Stimulated activated CD8-positive, alpha-beta memory T cell treated with anti-CD3 and anti-CD28 coated beads, Interleukin-4, amount 100 ng/mL, for 48 hours (primary cell): ENCODE results near the gene KLK15.
"Not testable (repeated sequence)": the region's sequence is repeated elsewhere in the genome, so short reads cannot be mapped to it uniquely, and the experiment has no call there.

Source experiments
- DNase-seq: peaks from one replicate; pipeline ENCODE4 v3.0.0-alpha.2; 2020

KLK15 gene

GRCh38 chr19:50820086-50820485 is 13.3 kb downstream of the KLK15 start:
- DNase-seq: no peak

DNA sequence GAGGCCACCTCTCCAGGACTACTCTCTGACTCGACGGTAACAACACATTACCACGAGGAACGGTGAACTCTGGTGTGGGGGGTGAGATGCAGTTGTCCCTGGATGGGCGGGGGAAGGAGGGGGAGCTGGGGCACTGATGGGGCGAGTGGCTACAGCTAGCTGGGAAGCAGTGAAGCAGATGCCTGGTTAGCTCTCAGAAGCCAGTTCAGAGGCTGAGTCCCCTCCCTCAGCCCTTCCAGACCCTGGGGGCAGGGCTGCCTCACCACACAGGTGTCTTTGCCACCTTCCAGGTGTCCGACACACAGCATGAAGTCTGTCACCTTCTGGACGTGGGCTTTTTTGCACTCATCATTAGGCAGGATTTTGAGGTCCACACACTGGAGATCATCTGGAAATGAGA is 13.7 kb downstream of the KLK15 start:
- DNase-seq: no peak

GRCh38 chr19:50818859-50819472 is 14.4 kb downstream of the KLK15 start:
- DNase-seq: no peak

- DNase-seq: peak; percentile 87
Observed at GRCh38 chr19:50817941-50818858, 15.2 kb downstream of the KLK15 start.

GRCh38 chr19:50815439-50815838 is 17.9 kb downstream of the KLK15 start:
- no peak for DNase-seq

DNA sequence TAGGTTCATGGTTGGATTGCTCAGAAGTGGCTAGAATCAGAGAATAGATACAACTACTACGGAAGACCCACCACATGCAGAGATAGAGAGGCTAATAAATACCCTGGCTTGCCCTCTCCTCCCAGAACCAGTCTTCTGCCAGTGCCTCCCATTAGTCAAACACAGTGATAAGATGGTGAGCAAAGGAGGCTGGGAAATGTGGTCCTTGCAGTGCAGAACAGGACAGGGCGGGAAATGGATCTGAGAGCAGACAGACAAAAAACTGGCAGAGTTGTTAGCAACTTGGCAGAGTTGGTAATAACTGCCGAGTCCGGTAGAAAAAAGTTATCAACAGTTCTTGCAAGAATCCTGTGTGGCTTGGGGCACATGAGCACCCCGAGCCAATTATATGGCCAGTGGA is 18.5 kb downstream of the KLK15 start:
- DNase-seq: no peak

GRCh38 chr19:50812474-50812873 is 20.9 kb downstream of the KLK15 start:
- DNase-seq: no peak

DNA sequence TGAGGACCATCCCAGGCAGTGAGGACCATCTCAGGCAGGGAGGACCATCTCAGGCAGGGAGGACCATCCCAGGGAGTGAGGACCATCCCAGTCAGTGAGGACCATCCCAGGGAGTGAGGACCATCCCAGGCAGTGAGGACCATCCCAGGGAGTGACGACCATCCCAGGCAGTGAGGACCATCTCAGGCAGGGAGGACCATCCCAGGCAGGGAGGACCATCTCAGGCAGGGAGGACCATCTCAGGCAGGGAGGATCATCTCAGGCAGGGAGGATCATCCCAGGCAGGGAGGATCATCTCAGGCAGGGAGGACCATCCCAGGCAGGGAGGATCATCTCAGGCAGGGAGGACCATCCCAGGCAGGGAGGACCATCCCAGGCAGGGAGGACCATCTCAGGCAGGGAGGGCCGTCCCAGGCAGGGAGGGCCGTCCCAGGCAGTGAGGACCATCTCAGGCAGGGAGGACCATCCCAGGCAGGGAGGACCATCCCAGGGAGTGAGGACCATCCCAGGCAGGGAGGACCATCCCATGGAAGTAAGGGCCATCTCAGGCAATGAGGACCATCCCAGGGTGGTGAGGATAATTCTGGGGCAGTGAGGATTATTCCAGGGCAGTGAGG is 21.6 kb downstream of the KLK15 start:
- DNase-seq: not testable (repeated sequence)

- no peak for DNase-seq
Observed at GRCh38 chr19:50808856-50809255, 24.5 kb downstream of the KLK15 start.

DNA sequence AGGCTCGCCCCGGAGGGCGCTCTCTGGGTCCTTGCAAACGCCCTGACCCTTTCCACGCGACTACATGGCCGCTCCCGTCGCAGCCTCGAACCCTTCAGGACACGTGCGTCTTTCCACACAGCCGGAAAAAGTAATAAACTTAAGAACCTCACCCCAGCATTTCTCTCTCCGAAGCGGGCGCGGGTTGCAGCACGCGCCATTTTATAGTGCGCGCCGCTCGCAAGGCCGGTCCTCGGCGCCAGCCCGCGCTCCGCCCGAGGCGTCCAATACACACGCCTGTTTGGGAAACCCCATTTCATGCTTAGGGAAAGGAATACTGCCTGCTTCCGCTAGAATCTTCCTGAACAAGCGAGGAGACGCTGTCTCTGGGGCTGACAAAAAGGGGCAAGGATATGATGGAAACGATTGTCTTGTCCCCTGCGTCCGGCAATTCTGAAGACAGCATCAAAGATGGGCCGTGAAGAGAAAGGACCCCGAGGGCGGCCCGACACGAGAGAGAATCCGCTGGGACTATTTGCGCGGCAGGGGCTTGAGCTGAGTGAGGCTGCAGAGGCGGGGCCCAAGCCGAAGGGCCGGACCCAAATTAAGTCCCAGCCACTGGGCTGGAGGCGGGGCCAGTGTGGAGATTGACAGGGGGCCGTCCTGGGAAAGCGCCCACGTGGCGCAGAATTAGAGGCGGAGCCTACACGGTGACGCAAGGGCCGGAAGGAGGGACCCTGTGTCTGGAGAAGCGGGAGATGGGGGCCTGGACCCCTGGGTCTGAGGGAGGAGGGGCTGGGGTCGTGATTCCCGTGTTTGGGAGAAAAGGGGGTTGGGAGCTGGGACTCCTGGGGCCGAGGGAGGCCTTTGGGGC is 28.7 kb downstream of the KLK15 start:
- peak; percentile 99 for DNase-seq

DNA sequence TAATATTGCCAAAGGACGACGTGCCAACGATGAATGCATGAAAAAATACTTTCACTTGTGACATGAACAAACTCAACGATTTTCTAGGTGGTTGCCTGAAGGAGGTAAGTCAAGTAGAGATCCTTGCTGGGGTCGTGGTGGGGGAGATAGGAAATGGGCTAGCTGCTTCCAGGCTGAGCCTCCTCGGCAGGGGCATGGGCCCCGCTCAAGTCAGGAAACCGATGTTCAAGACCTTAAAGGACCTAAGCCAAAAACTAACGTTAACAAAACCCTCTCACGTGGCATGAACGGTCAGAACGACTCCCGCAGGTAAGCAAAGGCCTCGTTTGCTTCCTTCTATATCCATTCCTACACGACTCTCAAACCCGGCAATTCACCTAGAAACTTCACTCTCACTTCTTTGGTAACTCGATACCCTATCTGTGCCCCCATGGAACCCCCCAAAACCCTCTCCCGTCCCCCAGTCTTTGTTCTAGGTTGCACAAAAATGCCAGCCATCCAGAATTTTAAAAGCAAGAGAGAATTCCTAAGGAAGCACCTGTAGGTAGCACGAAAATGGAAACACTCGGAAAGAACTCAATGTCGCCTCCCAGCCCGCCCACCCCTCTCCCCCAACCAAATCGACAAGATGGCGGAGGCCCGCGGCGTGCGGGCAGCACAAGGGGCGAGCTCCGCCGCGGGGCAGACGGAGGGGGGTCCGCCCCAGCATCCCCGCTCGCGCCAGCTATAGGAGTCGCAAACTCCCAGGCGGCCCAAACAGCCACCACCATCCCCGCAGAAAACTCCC is 29.5 kb downstream of the KLK15 start:
- peak; percentile 62 for DNase-seq

DNA sequence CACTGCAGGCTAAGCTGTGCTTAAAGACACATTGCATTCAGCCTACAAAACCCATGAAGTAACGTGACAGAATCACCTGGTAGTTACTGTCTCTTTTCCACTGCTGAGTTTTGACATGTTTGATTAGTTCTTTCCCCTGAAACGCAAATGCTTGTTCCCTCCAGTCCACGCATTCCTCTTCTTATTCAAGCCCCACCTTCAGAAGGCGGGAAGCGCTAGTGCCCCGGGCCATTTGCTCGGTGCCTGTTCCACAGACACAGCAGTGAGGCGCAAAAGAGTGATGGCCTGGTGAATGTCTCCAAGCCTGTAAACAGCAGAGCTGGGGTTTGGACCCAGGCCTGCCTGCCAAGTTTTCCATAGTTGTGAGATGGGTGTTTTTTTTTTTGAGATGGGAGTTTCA is 32.3 kb downstream of the KLK15 start:
- DNase-seq: no peak

DNA sequence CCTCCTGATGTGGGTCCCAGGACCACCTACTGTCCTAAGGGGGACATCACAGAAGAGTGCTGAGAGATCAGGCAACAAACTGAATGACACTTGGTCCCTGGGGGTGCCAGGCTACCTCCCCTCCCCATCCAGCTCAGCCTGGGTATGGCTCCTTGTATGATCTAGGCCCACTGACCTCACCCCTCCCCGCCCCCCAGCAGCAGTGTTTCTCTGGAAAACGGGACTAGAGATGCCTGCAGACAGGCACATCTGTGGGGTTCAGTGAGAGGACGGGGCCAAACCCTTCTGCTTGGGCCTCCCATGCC is 33.9 kb downstream of the KLK15 start:
- no peak for DNase-seq

DNA sequence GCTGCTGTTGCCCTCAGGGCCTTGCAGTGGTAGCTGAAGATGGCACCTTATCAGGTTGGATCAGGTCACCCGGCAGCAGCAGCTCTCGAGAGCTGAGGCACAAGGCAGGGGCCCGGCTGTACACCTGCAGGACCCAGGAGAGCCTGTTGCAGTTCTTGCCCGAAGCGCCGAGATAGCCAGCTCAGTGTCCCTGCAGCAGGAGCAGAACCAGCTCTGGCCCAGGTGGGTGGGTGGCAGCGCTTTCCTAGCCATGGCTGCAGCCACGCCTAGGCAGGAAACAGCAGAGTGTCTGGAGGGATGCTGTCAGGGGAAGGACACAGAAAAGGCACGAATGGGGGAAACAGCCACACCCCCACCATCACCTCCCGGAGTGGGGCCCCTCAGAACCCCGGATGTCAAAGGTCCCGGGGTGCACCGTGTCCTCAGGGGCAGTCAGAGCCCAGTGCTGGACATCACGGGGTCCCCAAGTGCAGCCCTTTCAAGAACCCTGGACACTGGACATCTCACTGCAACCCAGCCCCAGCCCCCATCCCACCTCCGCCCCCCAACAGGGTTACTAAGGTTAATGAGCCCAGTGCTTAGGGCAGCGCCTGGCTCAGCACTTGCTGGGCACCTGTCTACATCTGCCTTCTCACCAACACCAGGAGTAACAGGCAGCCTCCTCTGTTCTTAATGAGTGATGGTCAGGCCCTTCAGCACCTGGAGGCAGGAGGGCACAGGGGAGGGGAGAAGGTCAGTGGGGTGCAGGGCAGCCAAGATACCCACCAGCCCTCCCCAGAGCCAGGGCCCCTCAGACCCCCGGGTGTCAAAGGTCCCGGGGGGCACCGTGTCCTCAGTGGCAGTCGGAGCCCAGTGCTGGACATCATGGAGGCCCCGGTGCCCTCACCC is 34.5 kb downstream of the KLK15 start:
- DNase-seq: no peak

DNA sequence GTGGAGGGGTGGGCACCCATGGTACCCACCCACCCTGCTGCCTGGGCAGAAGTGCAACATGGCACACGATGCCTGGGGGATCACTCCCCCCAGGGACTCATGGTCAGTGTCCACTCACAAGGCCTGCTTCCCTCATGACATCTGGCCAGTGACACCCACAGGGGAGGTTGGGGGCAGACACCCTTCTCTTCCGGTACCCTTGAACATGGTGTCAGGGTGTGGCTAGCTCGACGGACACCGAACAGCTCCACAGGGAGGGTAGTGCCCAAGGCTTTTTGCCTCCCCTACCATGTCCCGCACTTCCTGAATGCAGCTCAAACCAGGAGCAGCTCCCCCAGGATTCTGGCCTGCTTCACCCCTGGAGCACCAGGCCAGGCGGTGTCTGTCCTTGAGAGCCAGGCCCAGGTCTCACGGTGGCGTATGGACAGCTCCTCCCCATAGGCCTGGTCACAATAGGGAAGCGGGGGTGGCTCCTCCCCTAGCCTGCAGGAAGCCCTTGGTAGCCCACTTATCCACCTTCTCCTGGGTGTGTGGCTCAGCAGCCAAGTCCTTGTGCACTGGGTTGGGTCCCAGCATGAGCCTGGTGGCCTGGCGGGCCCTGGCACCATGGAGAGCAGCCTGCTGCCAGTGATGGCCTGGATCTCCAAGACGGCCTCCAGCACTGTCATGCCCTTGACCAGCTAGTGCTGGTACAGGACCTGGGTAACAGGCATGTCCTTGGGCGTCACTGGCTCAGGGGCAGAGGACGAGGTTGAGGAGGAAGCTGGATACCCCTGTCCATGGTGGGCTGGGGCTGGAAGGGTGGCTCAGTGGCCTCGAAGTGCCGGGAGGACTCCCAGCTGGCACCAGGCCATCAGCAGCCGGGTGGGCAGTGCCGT is 35.4 kb downstream of the KLK15 start:
- DNase-seq: no peak

- no peak for DNase-seq
Observed at GRCh38 chr19:50797429-50797780, 36.0 kb downstream of the KLK15 start.

- no peak for DNase-seq
Observed at GRCh38 chr19:50796634-50797428, 36.5 kb downstream of the KLK15 start.

GRCh38 chr19:50796128-50796633 is 37.2 kb downstream of the KLK15 start:
- DNase-seq: no peak

GRCh38 chr19:50795664-50796073 is 37.7 kb downstream of the KLK15 start:
- no peak for DNase-seq
